CD4-positive, alpha-beta T cell (primary cell): ENCODE data around the gene NT5DC1. TPM values are rescaled to one million over a fixed set of nuclear protein-coding genes. Genes with fewer than 3 reads are reported as not detected.

ENCODE experiments used
- ATAC-seq: fragments of 200-7000 bp; cut with Tn5 transposase; one replicate; pipeline ENCODE4 v1.10.0; 2022; ENCODE audit warnings: mild to moderate bottlenecking; ENCODE audit not compliant: poor library complexity
- CTCF ChIA-PET: fragments of 350-600 bp; sonication (Branson Sonifier 250); formaldehyde crosslinking; loops from one replicate; lab custom pipeline; 2021; ENCODE audit warnings: antibody characterized with exemption, inconsistent platforms; lab: Charles Lee
- POLR2A ChIA-PET: fragments of 350-600 bp; sonication (Branson Sonifier 250); formaldehyde crosslinking; loops from one replicate; lab custom pipeline; 2021; ENCODE audit warnings: antibody characterized with exemption, inconsistent platforms; lab: Charles Lee
- DNase-seq, 14 experiments: peaks; one replicate each; pipeline ENCODE4 v3.0.0-alpha.2; 2013 to 2020; ENCODE audit warnings: mixed read lengths in 2 of 14
- H3K27ac ChIP-seq, 2 donors: one replicate each; pipeline versions ENCODE4 v1.5.1 to v1.7.0; 2013; ENCODE audit warnings: low read length in 2 of 2, low read depth in 1 of 2, mild to moderate bottlenecking in 1 of 2
- H3K27me3 ChIP-seq, 2 experiments: 1 replicate in 1 of 2; 2 replicates in 1 of 2; pipeline versions ENCODE4 v1.6.1 to v1.7.0; 2013; ENCODE audit warnings: low read length in 2 of 2, control low read depth in 1 of 2, mild to moderate bottlenecking in 1 of 2, moderate library complexity in 1 of 2; ENCODE audit not compliant: insufficient read depth in 2 of 2, control insufficient read depth in 1 of 2
- H3K36me3 ChIP-seq: one replicate; pipeline ENCODE4 v1.6.1; 2013; ENCODE audit warnings: low read length, control low read depth; ENCODE audit not compliant: insufficient read depth
- H3K4me1 ChIP-seq: one replicate; pipeline ENCODE4 v1.6.1; 2013; ENCODE audit warnings: low read length, control low read depth; ENCODE audit not compliant: insufficient read depth
- H3K4me3 ChIP-seq: one replicate; pipeline ENCODE4 v1.5.1; 2013; ENCODE audit warnings: mild to moderate bottlenecking, low read length, moderate library complexity
- H3K9me3 ChIP-seq, 2 experiments: 1 replicate in 1 of 2; 2 replicates in 1 of 2; pipeline versions ENCODE4 v1.6.1 to v1.7.0; 2013; ENCODE audit warnings: low read length in 2 of 2, mild to moderate bottlenecking in 2 of 2, control low read depth in 1 of 2, moderate library complexity in 1 of 2; ENCODE audit not compliant: control insufficient read depth in 1 of 2, insufficient read depth in 1 of 2
- H3K27ac Mint-ChIP-seq: one replicate; pipeline ENCODE4 v1.8.0; 2020; ENCODE audit warnings: mixed read lengths
- H3K27me3 Mint-ChIP-seq: one replicate; pipeline ENCODE4 v1.8.0; 2021; ENCODE audit warnings: mixed read lengths
- H3K36me3 Mint-ChIP-seq: one replicate; pipeline ENCODE4 v1.8.0; 2021; ENCODE audit warnings: low read depth, mixed read lengths
- H3K4me1 Mint-ChIP-seq: one replicate; pipeline ENCODE4 v1.8.0; 2021; ENCODE audit warnings: low read depth, mixed read lengths
- H3K4me3 Mint-ChIP-seq: one replicate; pipeline ENCODE4 v1.8.0; 2020; ENCODE audit warnings: mild to moderate bottlenecking, mixed read lengths
- H3K9me3 Mint-ChIP-seq: one replicate; pipeline ENCODE4 v1.8.0; 2020; ENCODE audit warnings: mixed read lengths
- CTCF ChIP-seq: fragments of 200-600 bp; IDR thresholded peaks from one replicate; pipeline ENCODE4 v1.8.0; 2022; ENCODE audit warnings: antibody characterized with exemption, mild to moderate bottlenecking
- intact Hi-C, 2 experiments: fragments of 100-400 bp; cut with DNase I in 1 of 2; cut with micrococcal nuclease in 1 of 2; formaldehyde crosslinking; loops; one replicate each; pipeline versions ENCODE4 v1.15.1 to v1.9.0; 2023 to 2025; cut with DNase I, micrococcal nuclease
- total RNA-seq, 174 experiments: library from RNA in 2 of 174; stranded (reverse) in 2 of 174; gene quantifications; one replicate each; pipeline ENCODE4 v1.2.3 and lab custom pipeline; 2021 to 2026

Gene NT5DC1
- total RNA-seq, 2 experiments from 2014 or later: 24.2 to 27.2 TPM

DNA sequence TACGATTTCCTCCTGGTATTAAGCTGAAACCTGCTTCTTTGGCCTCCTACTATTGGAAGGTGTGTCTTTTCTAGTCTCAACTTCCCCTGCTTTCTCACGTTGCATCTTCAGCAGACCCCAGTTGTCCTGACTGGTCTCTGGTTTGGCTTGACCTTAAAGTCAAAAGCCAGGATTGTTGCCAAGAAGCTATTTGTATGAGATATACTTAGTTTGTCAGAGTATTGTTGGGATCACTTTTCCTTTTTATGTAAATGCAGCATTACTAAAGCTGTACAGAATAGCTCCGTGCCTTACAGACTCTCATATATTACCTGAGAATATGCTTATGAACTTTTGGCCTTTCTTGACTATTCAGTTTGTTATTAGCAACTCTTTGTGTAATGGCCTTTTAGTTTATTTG lies 92.1 kb downstream of the NT5DC1 start:
- POLR2A ChIA-PET: no interaction called here
- no peaks in the 10 kb centered on the region for H3K9me3 Mint-ChIP-seq
- Histone ChIP-seq H3K27me3 (no peaks in the 10 kb centered on the region), H3K9me3 (no peaks in the 10 kb centered on the region), H3K4me1 (no peaks in the 10 kb centered on the region), H3K27ac (no peak overlapping the region), H3K36me3 (peaks cover 6% of the 10 kb centered on the region), H3K4me3 (no peak overlapping the region)
- intact Hi-C loops: no loop called here
- no peaks in the 10 kb centered on the region for H3K4me1 Mint-ChIP-seq
- no peaks in the 10 kb centered on the region for H3K27me3 Mint-ChIP-seq
- DNase-seq (no peak), ATAC-seq (no peak)
- CTCF ChIA-PET: no interaction called here
- TF ChIP-seq CTCF: no peak
- H3K4me3 Mint-ChIP-seq: no peak overlapping the region
- H3K27ac Mint-ChIP-seq: no peak overlapping the region
- peaks cover 15% of the 10 kb centered on the region for H3K36me3 Mint-ChIP-seq

DNA sequence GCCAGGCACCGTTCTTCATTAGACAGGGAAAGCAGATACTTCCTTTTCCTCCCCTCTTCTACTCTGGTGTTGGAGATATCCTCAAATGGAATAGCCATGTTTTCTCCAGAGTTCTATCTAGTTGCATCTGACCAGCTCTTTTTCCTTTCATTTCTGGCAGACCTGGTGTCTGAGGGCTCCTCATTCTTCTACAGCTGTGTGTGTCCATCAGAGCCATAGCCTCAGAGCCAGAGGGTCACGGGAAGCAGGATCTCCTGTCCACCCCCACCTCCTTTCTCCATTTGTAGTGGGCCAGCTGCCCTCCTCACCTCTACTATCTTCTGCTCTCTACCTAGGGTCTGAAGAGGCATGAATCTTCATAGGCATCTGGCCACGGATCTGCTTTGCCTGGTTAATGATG lies 96.2 kb downstream of the NT5DC1 start:
- H3K27me3 ChIP-seq: no peaks in the 10 kb centered on the region
- no peaks in the 10 kb centered on the region for H3K4me1 ChIP-seq
- Mint-ChIP-seq H3K4me3 (no peak overlapping the region), H3K36me3 (peaks cover 15% of the 10 kb centered on the region), H3K27ac (no peak overlapping the region), H3K9me3 (no peaks in the 10 kb centered on the region), H3K4me1 (no peaks in the 10 kb centered on the region), H3K27me3 (no peaks in the 10 kb centered on the region)
- DNase-seq (no peak), ATAC-seq (no peak)
- no peak overlapping the region for H3K27ac ChIP-seq
- intact Hi-C loops: no loop called here
- CTCF ChIA-PET: no interaction called here
- peaks cover 6% of the 10 kb centered on the region for H3K36me3 ChIP-seq
- POLR2A ChIA-PET: no interaction called here
- H3K9me3 ChIP-seq: no peaks in the 10 kb centered on the region
- TF ChIP-seq CTCF: no peak
- no peak overlapping the region for H3K4me3 ChIP-seq

DNA sequence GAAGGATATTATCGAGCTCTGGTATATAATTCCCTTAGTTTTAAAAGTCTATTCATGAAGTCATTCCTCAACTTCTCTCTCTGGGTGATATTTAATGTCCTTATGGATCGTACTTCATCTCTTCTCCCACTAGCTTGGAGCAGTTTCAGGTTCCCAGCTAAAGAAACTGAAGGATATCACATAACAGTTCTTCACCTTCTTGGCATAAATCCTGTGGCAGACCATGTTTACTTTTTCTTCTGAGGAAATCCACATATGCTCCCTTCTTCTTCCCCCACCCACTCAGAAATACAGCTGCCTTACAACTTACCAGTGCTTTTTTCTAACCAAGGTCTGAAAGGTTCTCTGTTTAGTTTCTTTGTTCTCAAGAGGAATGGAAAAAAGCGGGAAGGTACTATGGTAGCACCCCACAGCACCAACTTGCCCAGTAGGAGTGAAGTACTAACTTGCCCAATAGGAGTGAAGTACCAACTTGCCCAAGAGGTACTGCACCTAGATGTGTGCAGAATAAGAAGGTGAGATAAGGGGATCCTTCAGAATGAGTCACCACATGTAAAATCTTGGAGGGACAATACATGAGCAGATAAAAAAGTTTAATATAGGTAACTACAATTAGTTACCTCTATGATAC lies 100.1 kb downstream of the NT5DC1 start:
- TF ChIP-seq CTCF: no peak
- H3K4me3 ChIP-seq: no peak overlapping the region
- ChIA-PET POLR2A (no interaction called here), CTCF (no interaction called here)
- no peak overlapping the region for H3K27ac ChIP-seq
- Mint-ChIP-seq H3K9me3 (no peaks in the 10 kb centered on the region), H3K4me3 (no peak overlapping the region), H3K27ac (no peak overlapping the region), H3K27me3 (no peaks in the 10 kb centered on the region), H3K36me3 (peaks cover 13% of the 10 kb centered on the region), H3K4me1 (peaks cover 3% of the 10 kb centered on the region)
- ATAC-seq: no peak
- intact Hi-C loops: no loop called here
- H3K36me3 ChIP-seq: peaks cover 6% of the 10 kb centered on the region
- H3K9me3 ChIP-seq: no peaks in the 10 kb centered on the region
- no peaks in the 10 kb centered on the region for H3K4me1 ChIP-seq
- no peaks in the 10 kb centered on the region for H3K27me3 ChIP-seq
- no peak for DNase-seq
